K562 (cell line): Measurements from ENCODE around the gene ZNF844.

Experiments
- ARNT ChIP-seq, 2 experiments: fragments of 450-650 bp; IDR thresholded peaks; 2 replicates each; pipeline ENCODE4 v1.6.1; 2016; ENCODE audit warnings: mild to moderate bottlenecking in 1 of 2
- CHD2 ChIP-seq: IDR thresholded peaks from 2 replicates; pipeline ENCODE4 v1.6.1; 2011; ENCODE audit warnings: low read depth, low read length
- CREB1 ChIP-seq, 2 experiments: sonication (generic) in 1 of 2; formaldehyde crosslinking in 1 of 2; IDR thresholded peaks; 2 replicates each; pipeline versions ENCODE4 v1.6.1 to v1.8.0; 2012 to 2022; ENCODE audit warnings: inconsistent platforms in 1 of 2, mild to moderate bottlenecking in 1 of 2, missing genetic modification reagents in 1 of 2, moderate library complexity in 1 of 2
- CTCF ChIP-seq, 3 experiments: IDR thresholded peaks in 2 of 3; conservative IDR thresholded peaks in 1 of 3; 2 replicates each; pipeline ENCODE4 v1.5.1; 2011 to 2012; ENCODE audit warnings: low read length in 3 of 3, mild to moderate bottlenecking in 3 of 3, control low read depth in 2 of 3, improper control_type of control experiment in 1 of 3, inconsistent platforms in 1 of 3, low read depth in 1 of 3, mixed read lengths in 1 of 3, moderate library complexity in 1 of 3; ENCODE audit not compliant: insufficient read depth in 2 of 3
- E2F1 ChIP-seq: sonication (generic); formaldehyde crosslinking; IDR thresholded peaks from 2 replicates; pipeline ENCODE4 v1.8.1; 2023; ENCODE audit warnings: mild to moderate bottlenecking, missing genetic modification reagents, moderate library complexity
- E2F5 ChIP-seq: sonication (generic); formaldehyde crosslinking; IDR thresholded peaks from 2 replicates; pipeline ENCODE4 v1.8.0; 2022; ENCODE audit warnings: mild to moderate bottlenecking, missing genetic modification reagents
- ELF1 ChIP-seq: fragments of 200-800 bp; sonication (Bioruptor generic); IDR thresholded peaks from 2 replicates; pipeline ENCODE4 v1.6.1; 2016; ENCODE audit warnings: missing genetic modification characterization, missing compliant biosample characterization
- MAX ChIP-seq: sonication (generic); formaldehyde crosslinking; IDR thresholded peaks from 2 replicates; pipeline ENCODE4 v1.9.0; 2022; ENCODE audit warnings: mild to moderate bottlenecking, missing genetic modification reagents
- NONO ChIP-seq, 2 experiments: fragments of 200-400 bp in 1 of 2; fragments of 450-650 bp in 1 of 2; formaldehyde crosslinking in 1 of 2; IDR thresholded peaks; 2 replicates each; pipeline ENCODE4 v1.6.1; 2017; ENCODE audit warnings: low read depth in 2 of 2, mild to moderate bottlenecking in 2 of 2, moderate library complexity in 2 of 2, low read length in 1 of 2
- TEAD1 ChIP-seq, 2 experiments: fragments of 450-650 bp in 1 of 2; sonication (generic) in 1 of 2; formaldehyde crosslinking; IDR thresholded peaks; 2 replicates each; pipeline versions ENCODE4 v1.4.0 to v1.8.0; 2020 to 2022; ENCODE audit warnings: mild to moderate bottlenecking in 2 of 2, missing genetic modification reagents in 1 of 2
- UBTF ChIP-seq, 2 experiments: IDR thresholded peaks; 2 replicates each; pipeline ENCODE4 v1.6.1; 2012; ENCODE audit warnings: improper control_type of control experiment in 2 of 2, low read depth in 2 of 2, low read length in 2 of 2, borderline replicate concordance in 1 of 2
- ZNF280B ChIP-seq: fragments of 250-450 bp; sonication (Bioruptor Pico); IDR thresholded peaks from 2 replicates; pipeline ENCODE4 v1.5.1; 2021; ENCODE audit warnings: mild to moderate bottlenecking

- TF ChIP-seq CREB1 (IDR thresholded peaks at IDR 0.05) (no peak), CREB1 (CRISPR knock-in tag; IDR thresholded peaks at IDR 0.05) (no peak), CTCF (IDR thresholded peaks at IDR 0.05 in 2 of 3, conservative IDR thresholded peaks at IDR 0.05 in 1 of 3; ENCODE audit: insufficient read depth in 2 of 3, low read depth in 1 of 3, low read length in 3 of 3) (no peak), UBTF (IDR thresholded peaks at IDR 0.05; ENCODE audit: borderline replicate concordance in 1 of 2, low read depth in 2 of 2, low read length in 2 of 2) (no peak), CHD2 (no peak), NONO (IDR thresholded peaks at IDR 0.05; ENCODE audit: low read depth in 2 of 2, low read length in 1 of 2) (no peak), ELF1 (no peak), MAX (CRISPR knock-in tag) (no peak), ARNT (IDR thresholded peaks at IDR 0.05) (no peak), ZNF280B (CRISPR knock-in tag) (no peak), TEAD1 (CRISPR knock-in tag; IDR thresholded peaks at IDR 0.05) (no peak), E2F1 (no peak), E2F5 (CRISPR knock-in tag) (no peak)
These were observed 21.6 kb upstream of the ZNF844 start for GRCh38 chr19:12042893-12043292.
